ENCODE data around the gene MRPS7.
"Not testable (repeated sequence)": the region's sequence is repeated elsewhere in the genome, so short reads cannot be mapped to it uniquely, and the experiment has no call there.

MRPS7 gene

DNA sequence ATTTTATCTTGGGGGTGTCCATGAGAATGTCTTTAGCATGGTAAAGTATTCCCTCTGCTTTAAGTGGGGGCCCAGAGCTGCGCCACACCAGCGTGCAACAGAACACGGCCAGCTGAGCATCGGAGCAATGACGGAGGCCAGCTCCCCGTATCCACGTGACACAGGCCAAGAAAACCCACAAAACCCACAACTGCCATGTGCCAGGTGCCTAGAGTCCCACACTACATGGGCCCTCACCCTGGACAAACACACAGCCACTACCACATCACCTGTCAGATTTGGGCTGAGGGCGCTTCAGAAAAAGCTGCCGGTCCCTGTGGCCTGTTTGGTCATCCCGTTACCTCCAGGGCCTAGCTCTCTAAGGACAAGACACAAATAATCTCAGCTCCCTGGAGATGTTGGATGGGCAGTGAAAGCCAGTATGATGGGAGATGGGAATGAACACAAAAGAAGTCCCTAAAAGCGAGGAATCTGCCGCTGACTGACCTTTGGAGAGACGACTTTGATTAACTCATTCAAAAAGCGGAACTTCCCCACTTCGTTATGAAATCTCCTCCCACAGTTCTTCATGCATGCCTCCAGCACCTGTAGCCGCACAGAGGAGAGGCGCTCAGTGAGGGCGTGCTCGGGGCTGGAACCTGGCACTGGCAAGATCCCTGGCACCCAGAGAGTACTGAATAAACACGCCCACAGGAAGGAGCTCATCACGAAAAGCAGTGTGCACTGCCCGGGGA, 17.4 kb upstream of the MRPS7 start:
- no peak for DNase-seq

GRCh38 chr17:75245011-75245410, 16.7 kb upstream of the MRPS7 start:
- no peak for DNase-seq

- no peak for DNase-seq
Measured at GRCh38 chr17:75246404-75246803, 15.3 kb upstream of the MRPS7 start.

DNA sequence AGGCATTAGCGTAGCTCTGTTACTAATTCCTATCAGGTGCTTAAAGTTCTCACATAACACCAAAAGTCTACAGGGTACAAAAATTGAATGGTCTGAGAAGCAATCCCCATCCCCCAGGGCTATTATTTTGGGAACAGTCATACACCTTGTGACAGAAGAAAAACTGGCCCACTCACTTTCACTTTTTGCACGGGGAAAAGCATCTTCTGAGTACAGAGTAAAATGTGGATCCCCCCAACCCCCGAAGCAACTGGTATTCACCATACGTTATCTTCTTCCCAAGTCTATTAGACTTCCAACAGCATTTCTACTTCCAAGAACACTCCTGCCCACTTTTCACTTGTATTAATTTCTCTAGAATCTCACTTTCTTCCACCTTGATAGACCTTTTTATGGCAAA, 12.1 kb upstream of the MRPS7 start:
- DNase-seq: no peak

DNA sequence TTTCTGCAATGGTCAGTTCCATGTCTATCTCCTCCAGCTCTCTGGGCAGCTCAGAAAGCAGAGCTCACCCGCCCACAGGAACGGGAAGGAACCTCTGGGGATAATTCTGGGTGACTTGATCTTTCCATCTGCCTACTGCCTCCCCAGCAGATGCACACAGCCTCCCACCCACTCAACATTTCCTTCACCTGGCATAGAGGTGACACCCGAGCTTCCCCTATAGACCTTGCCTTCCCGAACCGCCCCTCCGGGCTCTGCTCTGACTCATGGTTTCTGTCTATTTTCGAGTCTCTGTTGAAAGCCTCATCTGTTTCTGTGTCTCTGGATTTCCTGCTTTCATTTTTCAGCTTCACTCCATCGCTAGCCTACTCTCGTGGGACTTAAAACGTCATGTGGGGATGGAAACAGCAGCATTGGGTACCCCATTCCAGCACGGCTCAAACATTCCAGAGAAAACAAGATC, 11.6 kb upstream of the MRPS7 start:
- no peak for DNase-seq

DNA sequence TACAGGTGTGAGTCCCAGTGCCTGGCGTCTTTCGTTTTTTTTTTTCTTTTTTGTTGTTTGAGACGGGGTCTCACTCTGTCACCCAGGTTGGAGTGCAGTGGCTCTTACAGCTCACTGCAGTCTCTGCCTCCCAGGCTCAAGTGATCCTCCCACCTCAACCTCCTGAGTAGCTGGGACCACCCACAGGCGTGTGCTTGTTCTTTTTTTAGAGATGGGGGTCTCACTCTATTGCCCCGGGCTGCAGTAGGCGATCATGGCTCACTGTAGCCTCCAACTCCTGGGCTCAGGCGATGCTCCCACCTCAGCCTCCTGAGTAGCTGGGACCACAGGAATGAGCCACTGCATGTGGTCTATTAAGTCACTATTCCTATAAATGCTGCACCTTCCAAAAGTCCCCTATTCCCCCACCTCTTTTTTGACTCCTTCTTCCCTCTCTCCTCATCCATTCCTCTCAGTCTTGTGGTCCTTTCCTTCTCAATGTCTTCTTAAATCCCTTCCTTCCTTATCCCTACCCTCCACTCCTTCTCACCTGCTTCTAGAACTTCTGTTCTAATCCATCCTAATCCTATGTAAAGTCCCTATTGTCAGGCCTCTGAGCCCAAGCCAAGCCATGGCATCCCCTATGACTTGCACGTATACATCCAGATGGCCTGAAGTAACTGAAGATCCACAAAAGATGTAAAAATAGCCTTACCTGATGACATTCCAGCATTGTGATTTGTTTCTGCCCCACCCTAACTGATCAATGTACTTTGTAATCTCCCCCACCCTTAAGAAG, 9.5 kb upstream of the MRPS7 start:
- no peak for DNase-seq

- DNase-seq: not testable (repeated sequence)
Measured at GRCh38 chr17:75255954-75256698, 5.6 kb upstream of the MRPS7 start.

DNA sequence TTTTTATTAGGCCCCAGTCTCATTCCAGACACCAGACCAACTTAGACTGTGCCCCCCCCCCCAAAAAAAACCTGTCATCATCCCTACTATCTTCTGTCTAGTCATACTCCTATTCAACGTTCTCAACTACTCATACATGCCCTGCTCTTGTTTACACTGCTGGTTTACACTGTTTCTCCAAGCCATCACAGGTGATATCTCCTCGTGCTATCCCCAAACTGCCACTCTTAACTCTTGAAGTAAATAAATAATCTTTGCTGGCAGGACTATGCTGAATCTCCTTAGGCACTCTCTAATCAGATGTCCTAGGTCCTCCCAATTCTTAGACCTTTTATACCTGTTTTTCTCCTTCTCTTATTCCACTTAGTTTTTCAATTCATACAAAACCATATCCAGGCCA, 4.5 kb upstream of the MRPS7 start:
- DNase-seq: not testable (repeated sequence)

DNA sequence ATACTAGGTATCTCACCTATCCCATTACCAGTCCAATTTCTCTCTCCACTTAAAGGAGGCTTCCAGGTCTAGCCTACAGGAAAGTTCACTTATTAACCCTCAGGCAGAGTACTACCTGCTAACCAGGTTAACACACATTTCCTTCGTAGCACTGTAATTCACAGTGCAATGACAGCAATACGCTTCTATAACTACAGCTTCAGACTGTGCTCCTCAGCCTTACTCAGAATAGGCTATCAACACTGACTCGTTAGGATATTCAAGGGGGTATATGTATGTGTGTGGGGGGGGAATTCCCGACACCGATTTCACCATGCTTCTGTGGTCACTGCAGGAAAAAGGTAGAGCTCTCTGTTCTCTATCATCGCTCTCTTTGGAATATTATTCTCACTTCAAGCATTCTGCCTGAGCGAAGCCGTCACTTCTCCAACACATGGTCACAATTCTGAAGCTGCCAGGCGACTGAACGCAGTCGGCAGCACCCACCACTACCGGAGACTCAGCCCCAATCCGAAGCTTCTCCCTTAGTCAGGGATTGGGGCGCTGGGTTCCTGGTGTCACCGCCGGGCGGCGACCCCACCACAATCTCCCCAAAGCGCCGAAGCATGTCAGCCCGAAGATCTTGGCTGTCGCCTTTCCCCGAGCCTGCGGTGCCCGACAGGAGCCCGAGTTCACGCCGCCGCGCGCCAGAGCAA, 891 bp upstream of the MRPS7 start:
- no peak for DNase-seq

GRCh38 chr17:75262112-75262606, 480 bp downstream of the MRPS7 start:
- no peak for DNase-seq

- DNase-seq: no peak
Measured at GRCh38 chr17:75263055-75263454, 1.4 kb downstream of the MRPS7 start.

DNA sequence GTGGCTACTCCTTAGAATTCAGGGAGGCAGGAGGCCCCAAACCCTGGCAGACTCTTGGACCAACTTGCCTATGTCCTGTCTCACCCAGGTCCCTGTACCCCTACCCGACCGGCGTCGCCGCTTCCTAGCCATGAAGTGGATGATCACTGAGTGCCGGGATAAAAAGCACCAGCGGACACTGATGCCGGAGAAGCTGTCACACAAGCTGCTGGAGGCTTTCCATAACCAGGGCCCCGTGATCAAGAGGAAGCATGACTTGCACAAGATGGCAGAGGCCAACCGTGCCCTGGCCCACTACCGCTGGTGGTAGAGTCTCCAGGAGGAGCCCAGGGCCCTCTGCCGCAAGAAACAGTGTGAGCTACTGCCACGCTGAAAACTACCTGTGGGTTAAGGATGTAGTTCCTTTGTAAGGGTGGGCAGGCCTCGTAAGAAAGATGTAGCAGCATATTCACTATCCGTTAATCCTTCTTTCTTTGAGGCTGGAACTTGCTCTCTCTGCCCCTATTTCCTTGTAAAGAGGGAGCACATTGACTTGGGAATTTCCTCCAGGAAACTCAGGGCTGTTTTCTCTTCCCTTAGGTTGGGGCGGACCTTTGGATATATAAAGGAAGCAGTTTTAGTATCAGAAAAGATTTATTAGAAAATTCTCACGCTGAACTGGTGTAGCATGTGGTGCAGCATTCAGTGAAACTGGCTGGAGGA, 4.1 kb downstream of the MRPS7 start:
- no peak for DNase-seq

DNA sequence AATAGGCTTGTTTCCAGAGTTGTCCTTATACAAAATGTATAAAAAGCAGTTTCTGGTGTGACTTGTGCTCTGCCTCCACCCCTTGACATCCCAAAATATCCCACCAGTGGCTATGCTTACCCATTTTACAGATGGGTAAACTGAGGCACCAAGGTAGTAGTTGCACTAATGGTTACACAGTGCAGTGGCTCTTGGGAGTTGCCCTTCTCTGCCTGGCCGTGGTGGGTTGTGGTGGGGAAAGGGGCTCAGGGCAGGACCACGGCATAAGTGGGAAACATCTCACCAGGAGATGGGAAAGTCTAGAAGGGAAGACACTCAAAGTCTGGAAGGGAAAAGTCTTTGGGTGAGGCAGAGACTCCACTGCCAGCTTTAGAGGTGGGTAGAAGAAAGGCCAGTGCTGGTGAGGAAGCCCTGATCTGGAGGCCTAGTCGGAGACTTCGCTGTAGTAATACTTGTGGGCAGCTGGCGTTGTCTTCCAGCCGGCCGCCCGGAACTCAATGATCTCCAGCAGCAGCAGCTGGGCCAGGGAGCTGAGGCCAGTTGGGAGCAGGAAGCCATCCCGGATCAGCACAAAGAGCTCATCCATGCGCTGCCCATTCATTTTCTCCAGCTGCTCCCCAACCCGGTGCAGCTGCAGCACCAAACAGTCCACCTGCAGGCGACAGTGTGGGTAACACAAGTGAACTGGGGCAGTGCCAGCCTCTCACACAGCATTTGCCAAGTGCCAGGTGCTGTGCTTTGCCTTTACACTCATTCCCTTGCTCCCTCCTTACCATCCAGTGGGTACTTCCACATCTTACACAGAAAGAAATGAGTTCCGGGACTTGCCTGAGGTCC, 4.9 kb downstream of the MRPS7 start:
- no peak for DNase-seq

DNA sequence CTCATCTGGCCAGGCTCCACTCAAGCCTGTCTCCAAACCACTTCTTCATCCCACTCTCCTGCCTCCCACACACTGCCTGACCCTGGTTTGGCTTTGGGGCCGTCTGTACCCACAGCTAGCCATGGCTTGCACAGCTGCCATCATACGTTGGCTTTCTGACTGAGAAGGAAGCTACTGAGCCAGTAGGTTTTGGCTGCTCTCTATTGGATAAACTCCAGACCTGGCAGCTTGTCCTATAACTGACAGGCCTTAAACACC, 5.4 kb downstream of the MRPS7 start:
- no peak for DNase-seq

DNA sequence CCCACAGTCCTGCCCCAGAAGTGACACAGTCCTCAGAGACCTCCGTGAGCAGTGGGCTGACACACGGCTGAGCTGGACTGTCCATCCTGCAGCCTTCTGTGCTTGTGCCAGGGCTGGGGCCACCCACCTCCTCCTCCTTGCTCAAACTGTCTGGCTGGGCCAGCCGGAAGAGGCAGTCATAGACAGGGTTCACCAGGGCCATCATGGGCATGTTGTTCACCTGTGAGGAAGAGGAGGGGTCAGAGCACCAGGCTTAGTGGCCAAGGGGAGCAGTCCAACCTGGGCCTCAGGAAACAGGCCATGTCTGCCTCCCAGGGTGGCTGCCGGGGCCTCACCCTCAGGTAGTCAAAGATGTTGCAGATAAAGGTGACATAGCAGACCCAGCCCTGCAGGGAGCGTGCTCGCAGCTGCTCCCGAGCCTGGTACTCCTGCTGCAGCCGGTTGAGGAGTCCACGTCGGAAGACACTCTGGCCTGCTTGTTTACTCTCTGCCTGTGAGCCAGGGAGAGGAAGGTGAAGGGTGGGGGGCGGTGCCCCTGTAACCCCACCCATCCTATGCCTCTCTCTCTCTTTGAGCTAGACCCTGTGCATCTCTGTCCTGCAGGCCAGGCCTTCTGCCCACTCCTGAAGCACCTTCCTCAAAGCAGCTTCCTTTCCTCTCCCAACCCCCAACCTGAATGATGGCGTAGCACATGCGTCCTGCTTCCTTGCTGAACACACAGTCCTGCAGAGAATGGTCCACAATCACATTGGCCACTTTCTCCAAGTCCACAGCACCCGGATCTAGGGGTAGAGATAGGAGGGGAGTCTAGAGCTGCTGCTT, 5.9 kb downstream of the MRPS7 start:
- no peak for DNase-seq

GRCh38 chr17:75269844-75270217, 8.2 kb downstream of the MRPS7 start:
- DNase-seq: no peak

- DNase-seq: peak; percentile 61 to 63
Measured at GRCh38 chr17:75270218-75270965, 8.7 kb downstream of the MRPS7 start.

DNA sequence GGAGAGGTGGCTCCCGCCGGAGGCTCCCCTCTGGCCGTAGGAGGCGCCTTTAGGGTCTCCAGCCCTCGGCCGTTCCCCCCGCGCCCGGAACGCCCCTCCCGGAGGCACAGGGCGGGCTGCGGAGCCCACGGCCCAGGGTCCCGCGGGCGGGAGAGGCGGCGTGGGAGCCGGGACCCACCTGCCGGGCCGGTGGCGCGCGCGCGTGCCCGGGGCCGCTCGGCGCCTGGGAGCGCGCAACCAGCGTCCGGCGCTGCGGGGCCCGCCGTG, 9.2 kb downstream of the MRPS7 start, which contains the start of gene MIF4GD:
Gene MIF4GD (minus strand): TSS at position 266 of the 267 bp plus-strand sequence. CDS start 1,036 bp downstream, outside the sequence.
- peak in 1 of 2 experiments; percentile 51 for DNase-seq

DNA sequence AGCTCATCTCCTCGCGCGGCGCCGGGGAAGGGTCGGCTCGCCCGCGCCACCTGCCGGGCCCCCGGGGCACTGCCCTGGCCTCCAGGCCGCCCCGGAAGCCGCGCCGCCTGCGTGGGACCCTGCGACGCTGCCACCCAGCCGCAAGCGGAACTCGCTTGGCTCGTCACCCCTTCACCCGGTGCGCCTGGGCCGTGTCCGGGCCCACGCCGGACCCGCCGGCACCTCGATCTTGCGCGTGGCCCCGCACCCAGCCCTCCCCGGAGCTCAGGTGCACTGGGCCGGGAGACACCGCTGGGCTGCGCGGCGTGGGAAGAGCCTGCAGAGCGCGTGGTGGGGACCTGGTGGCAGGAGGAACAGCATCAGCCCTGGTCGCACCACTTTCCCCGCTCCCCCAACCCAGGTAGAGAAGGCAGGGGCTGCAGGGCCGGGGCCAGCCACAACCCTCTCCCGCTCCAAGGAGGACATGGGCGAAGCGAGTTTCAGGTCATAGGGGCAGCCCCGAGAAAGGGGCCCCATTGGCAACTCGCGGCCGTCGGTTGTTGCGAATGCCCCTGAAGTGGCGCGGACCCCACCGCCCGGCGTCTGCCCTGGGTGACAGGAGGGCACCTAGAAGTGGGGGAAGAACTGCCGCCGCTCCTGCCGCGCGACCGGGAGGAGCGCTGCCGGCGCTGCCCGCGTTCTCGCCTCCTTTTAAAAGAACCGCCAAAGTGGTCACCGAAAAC, 9.7 kb downstream of the MRPS7 start:
- DNase-seq: peak in 1 of 2 experiments; percentile 91

Measured in NCI-H1930 (cell line).